IMR-90 (cell line): Measurements from ENCODE around the gene KLF12. TPM values are rescaled to one million over a fixed set of nuclear protein-coding genes. Genes with fewer than 3 reads are reported as not detected.

ENCODE experiments used
- ATAC-seq: fragments of 200-7000 bp; cut with Tn5 transposase; 2 replicates; pipeline ENCODE4 v1.9.1; 2020; ENCODE audit warnings: low read depth, mild to moderate bottlenecking, moderate library complexity
- BruUV-seq: library from RNA; stranded (reverse); fragments of 400-500 nt; replicated peaks from 2 replicates; lab custom pipeline; 2021; lab: Mats Ljungman, UMichigan
- CTCF ChIA-PET: fragments of 300-600 bp; formaldehyde crosslinking; extraction: SDS; loops from one replicate; lab custom pipeline; 2021; ENCODE audit warnings: antibody characterized with exemption; lab: Yijun Ruan, JAX
- POLR2A ChIA-PET: fragments of 300-600 bp; sonication (Branson Sonifier 250); formaldehyde crosslinking; loops from one replicate; lab custom pipeline; 2022; ENCODE audit warnings: antibody characterized with exemption; ENCODE audit not compliant: unreplicated experiment; lab: Charles Lee
- DNase-seq: peaks from one replicate; pipeline ENCODE4 v3.0.0; 2013
- H2AFZ ChIP-seq: replicated peaks from 2 replicates; pipeline ENCODE3; 2013; ENCODE audit warnings: low read length, mild to moderate bottlenecking; ENCODE audit not compliant: poor library complexity
- H2AK5ac ChIP-seq: 2 replicates; pipeline ENCODE4 v1.6.1; 2013; ENCODE audit warnings: low read depth, low read length, inconsistent platforms
- H2AK9ac ChIP-seq: replicated peaks from 2 replicates; pipeline ENCODE3; 2013; ENCODE audit warnings: mild to moderate bottlenecking, low read depth, low read length, moderate library complexity; ENCODE audit not compliant: poor library complexity
- H2BK120ac ChIP-seq: 2 replicates; pipeline ENCODE4 v1.6.1; 2013; ENCODE audit warnings: low read depth, low read length, inconsistent platforms
- H2BK15ac ChIP-seq: 3 replicates; pipeline ENCODE4 v1.6.1; 2013; ENCODE audit warnings: low read depth, low read length, inconsistent platforms
- H2BK20ac ChIP-seq: 2 replicates; pipeline ENCODE4 v1.6.1; 2013; ENCODE audit warnings: low read depth, mild to moderate bottlenecking, inconsistent platforms, low read length, moderate library complexity
- H2BK5ac ChIP-seq: 2 replicates; pipeline ENCODE4 v1.6.1; 2013; ENCODE audit warnings: mild to moderate bottlenecking, low read depth, low read length, inconsistent platforms; ENCODE audit not compliant: poor library complexity, severe bottlenecking
- H3K14ac ChIP-seq: replicated peaks from 2 replicates; pipeline ENCODE4 v1.6.1; 2013; ENCODE audit warnings: low read depth, low read length, inconsistent platforms
- H3K18ac ChIP-seq: 2 replicates; pipeline ENCODE4 v1.6.1; 2013; ENCODE audit warnings: low read depth, low read length, control low read depth
- H3K23ac ChIP-seq: 2 replicates; pipeline ENCODE4 v1.6.1; 2013; ENCODE audit warnings: low read depth, low read length, inconsistent platforms
- H3K27ac ChIP-seq: 2 replicates; pipeline ENCODE4 v1.5.1; 2013; ENCODE audit warnings: mild to moderate bottlenecking, control low read depth, low read length; ENCODE audit not compliant: insufficient read depth
- H3K27me3 ChIP-seq: 2 replicates; pipeline ENCODE4 v1.6.1; 2013; ENCODE audit warnings: low read length; ENCODE audit not compliant: control insufficient read depth, insufficient read depth
- H3K36me3 ChIP-seq: 2 replicates; pipeline ENCODE4 v1.6.1; 2013; ENCODE audit warnings: low read length, mixed read lengths; ENCODE audit not compliant: control insufficient read depth, insufficient read depth
- H3K4ac ChIP-seq: 2 replicates; pipeline ENCODE4 v1.6.1; 2013; ENCODE audit warnings: low read depth, low read length, inconsistent platforms
- H3K4me1 ChIP-seq: 2 replicates; pipeline ENCODE4 v1.6.1; 2013; ENCODE audit warnings: low read length, mixed read lengths; ENCODE audit not compliant: control insufficient read depth, insufficient read depth
- H3K4me2 ChIP-seq: 2 replicates; pipeline ENCODE4 v1.6.1; 2013; ENCODE audit warnings: low read depth, mild to moderate bottlenecking, control low read depth, low read length, moderate library complexity
- H3K4me3 ChIP-seq: 2 replicates; pipeline ENCODE4 v1.5.1; 2013; ENCODE audit warnings: low read depth, mild to moderate bottlenecking, control low read depth, low read length, moderate library complexity; ENCODE audit not compliant: insufficient read depth
- H3K56ac ChIP-seq: 2 replicates; pipeline ENCODE4 v1.6.1; 2013; ENCODE audit warnings: low read length, inconsistent platforms; ENCODE audit not compliant: insufficient read depth; ENCODE audit errors: extremely low read depth
- H3K79me1 ChIP-seq, 2 experiments: 2 replicates each; pipeline ENCODE4 v1.6.1; 2013; ENCODE audit warnings: low read length in 2 of 2, inconsistent platforms in 1 of 2, low read depth in 1 of 2
- H3K9ac ChIP-seq: 2 replicates; pipeline ENCODE4 v1.6.1; 2013; ENCODE audit warnings: low read depth, low read length, control low read depth
- H3K9me1 ChIP-seq: 2 replicates; pipeline ENCODE4 v1.6.1; 2013; ENCODE audit warnings: low read length, inconsistent platforms; ENCODE audit not compliant: insufficient read depth
- H3K9me3 ChIP-seq: 2 replicates; pipeline ENCODE4 v1.6.1; 2013; ENCODE audit warnings: low read length; ENCODE audit not compliant: control insufficient read depth, insufficient read depth
- H4K20me1 ChIP-seq: 2 replicates; pipeline ENCODE4 v1.6.1; 2013; ENCODE audit warnings: low read length, inconsistent platforms; ENCODE audit not compliant: insufficient read depth
- H4K5ac ChIP-seq: 2 replicates; pipeline ENCODE4 v1.6.1; 2013; ENCODE audit warnings: mild to moderate bottlenecking, low read depth, low read length, control low read depth
- H4K8ac ChIP-seq, 2 experiments: 2 replicates each; pipeline ENCODE4 v1.6.1; 2013; ENCODE audit warnings: low read depth in 2 of 2, low read length in 2 of 2, control low read depth in 1 of 2, inconsistent platforms in 1 of 2
- H4K91ac ChIP-seq: 2 replicates; pipeline ENCODE4 v1.6.1; 2013; ENCODE audit warnings: low read depth, low read length, inconsistent platforms; ENCODE audit not compliant: insufficient read depth
- BHLHE40 ChIP-seq: fragments of 150-350 bp; IDR thresholded peaks from 2 replicates; pipeline ENCODE4 v1.6.1; 2016; ENCODE audit warnings: mild to moderate bottlenecking, low read depth, low read length
- CEBPB ChIP-seq: IDR thresholded peaks from 2 replicates; pipeline ENCODE4 v1.6.1; 2012; ENCODE audit warnings: low read depth, low read length, improper control_type of control experiment
- CHD1 ChIP-seq: IDR thresholded peaks from 2 replicates; pipeline ENCODE4 v1.6.1; 2012; ENCODE audit warnings: low read depth, low read length, improper control_type of control experiment
- FOS ChIP-seq: fragments of 150-350 bp; IDR thresholded peaks from 2 replicates; pipeline ENCODE4 v1.6.1; 2016; ENCODE audit warnings: low read depth, low read length
- MAFK ChIP-seq: IDR thresholded peaks from 2 replicates; pipeline ENCODE4 v1.6.1; 2012; ENCODE audit warnings: low read depth, low read length, improper control_type of control experiment
- MAZ ChIP-seq: IDR thresholded peaks from 2 replicates; pipeline ENCODE4 v1.6.1; 2012; ENCODE audit warnings: low read depth, mild to moderate bottlenecking, low read length, improper control_type of control experiment, moderate library complexity, borderline replicate concordance
- MXI1 ChIP-seq: IDR thresholded peaks from 2 replicates; pipeline ENCODE4 v1.6.1; 2012; ENCODE audit warnings: low read depth, mild to moderate bottlenecking, low read length, moderate library complexity, borderline replicate concordance
- NFE2L2 ChIP-seq: fragments of 150-350 bp; IDR thresholded peaks from 2 replicates; pipeline ENCODE4 v1.6.1; 2016; ENCODE audit warnings: low read depth, mild to moderate bottlenecking, low read length
- POLR2A ChIP-seq: IDR thresholded peaks from 2 replicates; pipeline ENCODE4 v1.6.1; 2012; ENCODE audit warnings: mild to moderate bottlenecking, low read depth, low read length
- RCOR1 ChIP-seq: IDR thresholded peaks from 2 replicates; pipeline ENCODE4 v1.6.1; 2012; ENCODE audit warnings: mild to moderate bottlenecking, low read length, improper control_type of control experiment; ENCODE audit not compliant: insufficient replicate concordance
- RFX5 ChIP-seq: IDR thresholded peaks from 2 replicates; pipeline ENCODE4 v1.8.0; 2012; ENCODE audit warnings: low read depth, mild to moderate bottlenecking, low read length, moderate library complexity
- SMC3 ChIP-seq: fragments of 150-350 bp; IDR thresholded peaks from 2 replicates; pipeline ENCODE4 v1.6.1; 2016; ENCODE audit warnings: low read depth, mild to moderate bottlenecking, antibody characterized with exemption, low read length, moderate library complexity
- WGBS, 2 experiments: methylation state at CpG; one replicate each; pipeline versions ENCODE4 v1.1.5 to v1.1.7; 2013; ENCODE audit warnings: missing lambda C conversion rate in 2 of 2; ENCODE audit not compliant: insufficient read length in 1 of 2; ENCODE audit errors: extremely low coverage in 2 of 2; 5-methylcytosine and 5-hydroxymethylcytosine counted together
- dilution Hi-C: fragments of 300-500 bp; cut with HindIII; formaldehyde crosslinking; loops from one replicate; pipeline ENCODE4 v1.14.3; 2018; ENCODE audit warnings: low sequenced_read_pairs; ENCODE audit not compliant: unreplicated experiment
- in situ Hi-C: fragments of 300-500 bp; cut with MboI; formaldehyde crosslinking; loops from 3 replicates; pipeline ENCODE4 v1.14.3; 2019; ENCODE audit warnings: low sequenced_read_pairs, inconsistent platforms, mixed read lengths
- intact Hi-C: fragments of 100-400 bp; cut with micrococcal nuclease; formaldehyde crosslinking; loops from 2 replicates; pipeline ENCODE4 v1.10.0; 2022
- polyA plus RNA-seq, 3 experiments: library from polyadenylated mRNA; depleted of rRNA; stranded (reverse); fragments of >200 nt; gene quantifications; 2 replicates each; pipeline ENCODE4 v1.2.3, GENCODE V29; 2012; ENCODE audit warnings: low replicate concordance in 1 of 3
- total RNA-seq: library from RNA; depleted of rRNA; stranded (reverse); fragments of >200 nt; gene quantifications from 2 replicates; pipeline ENCODE4 v1.2.3, GENCODE V29; 2012
- TF ChIP-seq, protein P1 (sequence below): fragments of 150-350 bp; IDR thresholded peaks from 2 replicates; pipeline ENCODE4 v1.6.1; 2017; ENCODE audit warnings: mild to moderate bottlenecking, antibody characterized with exemption, low read length, low read depth
- TF ChIP-seq, protein P2 (sequence below): conservative IDR thresholded peaks from 2 replicates; pipeline ENCODE4 v1.5.1; 2012; ENCODE audit warnings: mild to moderate bottlenecking, low read depth, low read length, improper control_type of control experiment
- TF ChIP-seq, protein P3 (sequence below): fragments of 150-350 bp; IDR thresholded peaks from 2 replicates; pipeline ENCODE4 v1.6.1; 2016; ENCODE audit warnings: low read depth, mild to moderate bottlenecking, low read length, moderate library complexity, borderline replicate concordance

KLF12 gene
- total and polyA plus RNA-seq, 2 of the 4 experiments (the other 2 are of a cell fraction), result 8.8 to 44.8 TPM

DNA sequence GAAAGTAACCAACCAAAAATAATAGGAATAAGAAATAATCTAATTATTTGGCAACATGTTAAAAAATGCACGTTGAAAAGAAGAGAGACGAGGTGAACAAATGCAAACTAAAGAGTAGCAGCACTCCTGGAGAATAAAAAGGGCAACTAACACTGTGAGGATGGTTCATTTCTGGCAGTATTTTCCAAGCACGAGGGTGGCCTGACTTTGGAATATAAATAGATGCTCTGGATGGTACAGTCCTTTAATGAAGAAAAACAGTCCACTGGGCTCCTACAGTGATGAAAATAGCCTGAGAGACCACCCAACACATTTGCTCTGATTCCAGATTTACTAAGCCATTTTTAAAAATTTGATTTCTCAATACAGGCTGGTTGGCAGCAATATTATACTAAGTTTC is 17.7 kb upstream of the KLF12 start:
- DNase-seq, result no peak
- H3K9ac ChIP-seq, result no peak overlapping the region
- no peak overlapping the region for H4K8ac ChIP-seq
- in situ Hi-C loops, result no loop called here
- ChIA-PET CTCF (no interaction called here), POLR2A (no interaction called here)
- no peak overlapping the region for H3K4me2 ChIP-seq
- dilution Hi-C loops, result no loop called here
- H3K36me3 ChIP-seq, result no peaks in the 10 kb centered on the region
- H3K14ac ChIP-seq, result no peak overlapping the region
- no TSS peak for BruUV-seq
- H3K56ac ChIP-seq, result no peak overlapping the region
- H2BK20ac ChIP-seq, result no peak overlapping the region
- no peak overlapping the region for H3K27ac ChIP-seq
- no peaks in the 10 kb centered on the region for H3K9me3 ChIP-seq
- no peak overlapping the region for H2BK5ac ChIP-seq
- H4K91ac ChIP-seq, result no peak overlapping the region
- H3K4me3 ChIP-seq, result no peak overlapping the region
- intact Hi-C loops, result no loop called here
- no peaks in the 10 kb centered on the region for H3K9me1 ChIP-seq
- no peaks in the 10 kb centered on the region; the same call in 1 of the 2 replicates for H3K4me1 ChIP-seq
- no peak overlapping the region for H4K5ac ChIP-seq
- H4K20me1 ChIP-seq, result no peaks in the 10 kb centered on the region
- H3K79me1 ChIP-seq, result no peaks in the 10 kb centered on the region
- no peak for TF ChIP-seq RFX5
- TF ChIP-seq MXI1, result no peak
- no peak for TF ChIP-seq CHD1
- TF ChIP-seq, protein P1, sequence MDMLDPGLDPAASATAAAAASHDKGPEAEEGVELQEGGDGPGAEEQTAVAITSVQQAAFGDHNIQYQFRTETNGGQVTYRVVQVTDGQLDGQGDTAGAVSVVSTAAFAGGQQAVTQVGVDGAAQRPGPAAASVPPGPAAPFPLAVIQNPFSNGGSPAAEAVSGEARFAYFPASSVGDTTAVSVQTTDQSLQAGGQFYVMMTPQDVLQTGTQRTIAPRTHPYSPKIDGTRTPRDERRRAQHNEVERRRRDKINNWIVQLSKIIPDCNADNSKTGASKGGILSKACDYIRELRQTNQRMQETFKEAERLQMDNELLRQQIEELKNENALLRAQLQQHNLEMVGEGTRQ, result no peak
- TF ChIP-seq FOS, result no peak
- TF ChIP-seq RCOR1, result no peak
- TF ChIP-seq CEBPB, result no peak
- no peak for TF ChIP-seq BHLHE40
- TF ChIP-seq, protein P2, sequence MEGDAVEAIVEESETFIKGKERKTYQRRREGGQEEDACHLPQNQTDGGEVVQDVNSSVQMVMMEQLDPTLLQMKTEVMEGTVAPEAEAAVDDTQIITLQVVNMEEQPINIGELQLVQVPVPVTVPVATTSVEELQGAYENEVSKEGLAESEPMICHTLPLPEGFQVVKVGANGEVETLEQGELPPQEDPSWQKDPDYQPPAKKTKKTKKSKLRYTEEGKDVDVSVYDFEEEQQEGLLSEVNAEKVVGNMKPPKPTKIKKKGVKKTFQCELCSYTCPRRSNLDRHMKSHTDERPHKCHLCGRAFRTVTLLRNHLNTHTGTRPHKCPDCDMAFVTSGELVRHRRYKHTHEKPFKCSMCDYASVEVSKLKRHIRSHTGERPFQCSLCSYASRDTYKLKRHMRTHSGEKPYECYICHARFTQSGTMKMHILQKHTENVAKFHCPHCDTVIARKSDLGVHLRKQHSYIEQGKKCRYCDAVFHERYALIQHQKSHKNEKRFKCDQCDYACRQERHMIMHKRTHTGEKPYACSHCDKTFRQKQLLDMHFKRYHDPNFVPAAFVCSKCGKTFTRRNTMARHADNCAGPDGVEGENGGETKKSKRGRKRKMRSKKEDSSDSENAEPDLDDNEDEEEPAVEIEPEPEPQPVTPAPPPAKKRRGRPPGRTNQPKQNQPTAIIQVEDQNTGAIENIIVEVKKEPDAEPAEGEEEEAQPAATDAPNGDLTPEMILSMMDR, result no peak
- TF ChIP-seq POLR2A, result no peak
- TF ChIP-seq, protein P3, sequence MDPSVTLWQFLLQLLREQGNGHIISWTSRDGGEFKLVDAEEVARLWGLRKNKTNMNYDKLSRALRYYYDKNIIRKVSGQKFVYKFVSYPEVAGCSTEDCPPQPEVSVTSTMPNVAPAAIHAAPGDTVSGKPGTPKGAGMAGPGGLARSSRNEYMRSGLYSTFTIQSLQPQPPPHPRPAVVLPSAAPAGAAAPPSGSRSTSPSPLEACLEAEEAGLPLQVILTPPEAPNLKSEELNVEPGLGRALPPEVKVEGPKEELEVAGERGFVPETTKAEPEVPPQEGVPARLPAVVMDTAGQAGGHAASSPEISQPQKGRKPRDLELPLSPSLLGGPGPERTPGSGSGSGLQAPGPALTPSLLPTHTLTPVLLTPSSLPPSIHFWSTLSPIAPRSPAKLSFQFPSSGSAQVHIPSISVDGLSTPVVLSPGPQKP, result no peak
- TF ChIP-seq MAZ, result no peak
- no peak for TF ChIP-seq NFE2L2
- TF ChIP-seq SMC3, result no peak
- no peak for TF ChIP-seq MAFK
- no peak overlapping the region for H2AFZ ChIP-seq
- H2BK120ac ChIP-seq, result no peak overlapping the region
- no peak overlapping the region for H2BK15ac ChIP-seq
- H3K18ac ChIP-seq, result no peak overlapping the region
- no peak overlapping the region for H3K23ac ChIP-seq
- no peak overlapping the region for H2AK5ac ChIP-seq
- H2AK9ac ChIP-seq, result no peak overlapping the region
- H3K4ac ChIP-seq, result no peak overlapping the region
- no peaks in the 10 kb centered on the region for H3K27me3 ChIP-seq
- no peak for ATAC-seq
- WGBS, 2 experiments, result no CpG with 5 or more reads among the region's 3 CpGs
